ENCODE measurements around the gene USF2.

DNA sequence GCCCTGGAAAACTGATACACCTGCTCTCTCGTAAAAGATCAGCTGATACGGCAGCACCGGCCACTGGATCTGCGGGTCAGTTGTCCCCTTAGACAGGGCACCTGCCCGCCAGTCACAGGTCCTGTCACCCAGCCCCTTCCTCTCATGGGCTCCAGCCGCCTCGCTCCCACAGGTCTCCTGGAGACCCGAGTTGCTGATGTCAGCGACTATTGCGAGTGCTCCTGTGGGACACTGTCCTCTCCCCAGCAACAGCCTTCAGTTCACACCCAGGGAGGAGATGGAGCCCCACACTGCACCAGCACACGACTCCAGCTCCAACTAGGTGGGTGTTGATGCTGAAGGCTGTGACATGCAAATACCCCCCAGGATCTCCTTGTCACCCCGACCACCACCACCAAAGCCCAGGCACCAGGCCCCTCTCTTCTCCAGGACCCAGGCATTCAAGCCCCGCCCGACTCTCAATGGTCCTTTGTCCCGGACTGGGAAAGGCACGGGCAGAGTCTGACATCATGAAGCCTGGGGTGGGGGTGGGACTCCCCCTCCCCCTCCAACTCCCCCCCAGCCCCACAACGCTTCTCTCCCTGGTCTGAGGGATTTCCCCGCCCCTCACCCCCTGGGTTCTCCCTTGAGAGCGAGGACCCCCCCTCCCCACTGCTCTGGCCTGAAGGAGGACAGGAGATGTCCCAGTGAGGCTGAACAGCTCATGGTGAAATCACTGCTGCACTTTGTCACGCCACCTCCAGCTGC, 21.8 kb downstream of the USF2 start:
- TF ChIP-seq, protein P1, sequence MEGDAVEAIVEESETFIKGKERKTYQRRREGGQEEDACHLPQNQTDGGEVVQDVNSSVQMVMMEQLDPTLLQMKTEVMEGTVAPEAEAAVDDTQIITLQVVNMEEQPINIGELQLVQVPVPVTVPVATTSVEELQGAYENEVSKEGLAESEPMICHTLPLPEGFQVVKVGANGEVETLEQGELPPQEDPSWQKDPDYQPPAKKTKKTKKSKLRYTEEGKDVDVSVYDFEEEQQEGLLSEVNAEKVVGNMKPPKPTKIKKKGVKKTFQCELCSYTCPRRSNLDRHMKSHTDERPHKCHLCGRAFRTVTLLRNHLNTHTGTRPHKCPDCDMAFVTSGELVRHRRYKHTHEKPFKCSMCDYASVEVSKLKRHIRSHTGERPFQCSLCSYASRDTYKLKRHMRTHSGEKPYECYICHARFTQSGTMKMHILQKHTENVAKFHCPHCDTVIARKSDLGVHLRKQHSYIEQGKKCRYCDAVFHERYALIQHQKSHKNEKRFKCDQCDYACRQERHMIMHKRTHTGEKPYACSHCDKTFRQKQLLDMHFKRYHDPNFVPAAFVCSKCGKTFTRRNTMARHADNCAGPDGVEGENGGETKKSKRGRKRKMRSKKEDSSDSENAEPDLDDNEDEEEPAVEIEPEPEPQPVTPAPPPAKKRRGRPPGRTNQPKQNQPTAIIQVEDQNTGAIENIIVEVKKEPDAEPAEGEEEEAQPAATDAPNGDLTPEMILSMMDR (IDR thresholded peaks at IDR 0.05) = no peak
- TF ChIP-seq POLR2A (IDR thresholded peaks at IDR 0.05) (no peak), POLR2AphosphoS5 (IDR thresholded peaks at IDR 0.05) (no peak)
